HFFc6 (cell line): Measurements from ENCODE around the gene GRAMD4. TPM values are rescaled to one million over a fixed set of nuclear protein-coding genes. Genes with fewer than 3 reads are reported as not detected.

ENCODE experiments used
- DNase-seq: peaks from one replicate; pipeline ENCODE4 v3.0.0-alpha.2; 2018
- H3K27ac Mint-ChIP-seq: 2 replicates; pipeline ENCODE4 v1.8.0; 2020; ENCODE audit warnings: mild to moderate bottlenecking, mixed read lengths
- H3K27me3 Mint-ChIP-seq: 2 replicates; pipeline ENCODE4 v1.8.0; 2021; ENCODE audit warnings: mild to moderate bottlenecking, moderate library complexity, mixed read lengths; ENCODE audit not compliant: insufficient read depth
- H3K36me3 Mint-ChIP-seq: 2 replicates; pipeline ENCODE4 v1.8.0; 2021; ENCODE audit warnings: low read depth, mixed read lengths
- H3K4me1 Mint-ChIP-seq: 2 replicates; pipeline ENCODE4 v1.8.0; 2020; ENCODE audit warnings: low read depth, mixed read lengths
- H3K4me3 Mint-ChIP-seq: 2 replicates; pipeline ENCODE4 v1.8.0; 2020; ENCODE audit warnings: mild to moderate bottlenecking, moderate library complexity, mixed read lengths
- H3K9me3 Mint-ChIP-seq: 2 replicates; pipeline ENCODE4 v1.8.0; 2020; ENCODE audit warnings: mild to moderate bottlenecking, mixed read lengths
- total RNA-seq, 6 experiments: library from RNA; stranded (reverse); fragmentation: NEBNext Ultra II Directional; extraction: Animal tissue kit (Norgen Biotek cat#: 25700); gene quantifications; 2 replicates in 1 of 6; 3 replicates in 5 of 6; pipeline ENCODE4 v1.2.3, GENCODE V29; 2021
- TF ChIP-seq, protein P1 (sequence below): fragments of 200-600 bp; sonication (generic); IDR thresholded peaks from 2 replicates; pipeline ENCODE4 v1.5.0; 2021; ENCODE audit warnings: antibody characterized with exemption, mild to moderate bottlenecking

The GRAMD4 gene
- total RNA-seq, 6 experiments from 2014 or later, result 6.8 to 16.3 (median 9.5) TPM

DNA sequence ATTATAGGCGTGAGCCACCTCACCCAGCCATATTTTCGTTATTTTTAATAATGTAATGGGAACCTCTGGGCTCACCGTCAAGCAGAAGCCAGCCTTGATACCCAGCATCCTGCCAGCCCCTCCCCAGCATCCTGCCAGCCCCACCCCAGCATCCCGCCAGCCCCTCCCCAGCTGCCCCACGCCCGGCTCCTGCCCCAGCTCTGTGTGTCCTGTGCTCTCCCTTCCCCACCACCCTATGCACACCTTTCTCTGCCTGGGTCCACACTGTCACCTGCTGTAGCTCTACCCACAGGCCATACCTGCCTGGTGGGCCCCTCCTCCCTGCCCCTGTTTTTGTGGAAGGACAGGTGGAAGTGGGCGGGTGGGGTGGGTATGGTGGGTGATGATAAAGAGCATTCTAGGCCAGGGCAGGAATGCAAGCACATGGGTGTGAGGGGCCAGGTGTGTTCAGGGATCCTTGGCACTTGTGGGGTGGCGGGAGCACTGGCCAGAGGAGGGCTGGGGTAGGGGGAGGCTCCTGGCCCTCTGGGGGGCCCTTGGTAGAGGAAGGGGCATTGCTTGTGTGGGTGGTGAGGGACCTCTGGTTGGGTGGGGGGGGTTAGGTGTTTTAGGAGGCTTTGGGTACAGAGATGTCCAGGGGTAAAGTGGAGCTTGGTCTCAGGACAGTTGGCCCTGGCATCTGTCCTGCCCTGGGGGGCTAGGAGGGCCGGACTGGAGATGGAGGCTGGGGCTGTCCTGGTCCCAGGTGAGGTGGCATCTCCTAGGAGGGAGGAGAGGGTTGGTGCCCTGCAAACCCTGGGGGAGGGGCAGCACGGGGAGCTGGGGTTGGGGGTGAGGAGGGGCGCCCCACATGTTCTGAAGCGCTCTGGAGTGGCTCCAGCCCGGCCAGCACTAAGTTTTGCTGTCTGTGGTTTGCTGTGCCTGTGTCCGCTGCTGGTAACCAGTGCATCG, 25.9 kb upstream of the GRAMD4 start:
- H3K9me3 Mint-ChIP-seq, result no peaks in the 10 kb centered on the region
- H3K27ac Mint-ChIP-seq, result no peak overlapping the region
- no peaks in the 10 kb centered on the region for H3K36me3 Mint-ChIP-seq
- no peak for DNase-seq
- H3K4me1 Mint-ChIP-seq, result peaks cover 15% of the 10 kb centered on the region
- H3K27me3 Mint-ChIP-seq, result peaks cover 6% of the 10 kb centered on the region
- no peak overlapping the region for H3K4me3 Mint-ChIP-seq
- TF ChIP-seq, protein P1, sequence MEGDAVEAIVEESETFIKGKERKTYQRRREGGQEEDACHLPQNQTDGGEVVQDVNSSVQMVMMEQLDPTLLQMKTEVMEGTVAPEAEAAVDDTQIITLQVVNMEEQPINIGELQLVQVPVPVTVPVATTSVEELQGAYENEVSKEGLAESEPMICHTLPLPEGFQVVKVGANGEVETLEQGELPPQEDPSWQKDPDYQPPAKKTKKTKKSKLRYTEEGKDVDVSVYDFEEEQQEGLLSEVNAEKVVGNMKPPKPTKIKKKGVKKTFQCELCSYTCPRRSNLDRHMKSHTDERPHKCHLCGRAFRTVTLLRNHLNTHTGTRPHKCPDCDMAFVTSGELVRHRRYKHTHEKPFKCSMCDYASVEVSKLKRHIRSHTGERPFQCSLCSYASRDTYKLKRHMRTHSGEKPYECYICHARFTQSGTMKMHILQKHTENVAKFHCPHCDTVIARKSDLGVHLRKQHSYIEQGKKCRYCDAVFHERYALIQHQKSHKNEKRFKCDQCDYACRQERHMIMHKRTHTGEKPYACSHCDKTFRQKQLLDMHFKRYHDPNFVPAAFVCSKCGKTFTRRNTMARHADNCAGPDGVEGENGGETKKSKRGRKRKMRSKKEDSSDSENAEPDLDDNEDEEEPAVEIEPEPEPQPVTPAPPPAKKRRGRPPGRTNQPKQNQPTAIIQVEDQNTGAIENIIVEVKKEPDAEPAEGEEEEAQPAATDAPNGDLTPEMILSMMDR, result no peak

DNA sequence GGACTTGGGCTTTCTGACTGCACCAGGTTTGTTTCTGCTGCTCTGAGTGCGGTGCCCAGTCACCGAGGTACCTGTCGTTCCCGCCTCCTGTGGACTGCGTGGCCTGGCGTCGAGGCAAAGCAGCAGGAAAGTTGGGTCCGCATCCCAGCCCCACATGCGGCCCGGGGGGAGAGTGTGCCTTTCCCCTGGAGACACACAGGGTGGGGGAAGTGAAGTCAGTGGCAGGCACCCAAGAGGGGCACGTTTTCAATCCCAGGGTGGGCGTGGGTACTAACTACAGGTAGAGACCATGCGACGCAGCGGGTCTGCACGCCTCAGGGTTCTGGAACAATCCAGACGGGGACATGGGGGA, 25.3 kb upstream of the GRAMD4 start:
- no peak for DNase-seq
- TF ChIP-seq, protein P1, result no peak
- Mint-ChIP-seq H3K27me3 (peaks cover 6% of the 10 kb centered on the region), H3K9me3 (no peaks in the 10 kb centered on the region), H3K36me3 (no peaks in the 10 kb centered on the region), H3K4me3 (no peak overlapping the region), H3K27ac (no peak overlapping the region), H3K4me1 (peaks cover 15% of the 10 kb centered on the region)

DNA sequence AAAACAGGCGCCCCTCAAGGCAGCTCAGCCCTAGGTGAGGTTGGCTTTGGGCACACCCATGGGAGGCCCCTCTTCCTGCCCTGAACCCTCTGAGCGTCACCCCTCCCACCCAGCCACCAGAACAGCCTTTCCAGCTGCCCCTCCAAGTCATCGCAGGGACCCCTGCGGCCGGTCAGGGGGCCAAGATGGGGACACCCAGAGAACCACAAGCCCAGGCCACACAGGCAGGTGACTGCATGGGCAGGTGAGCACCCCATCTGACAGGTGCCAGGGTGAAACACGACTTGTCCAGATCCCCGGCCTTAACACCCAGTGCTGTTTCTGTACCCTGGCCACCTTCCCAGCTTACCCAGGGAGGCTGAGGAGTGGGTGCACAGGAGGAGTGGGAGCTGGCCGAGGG, 24.6 kb upstream of the GRAMD4 start:
- H3K9me3 Mint-ChIP-seq, result no peaks in the 10 kb centered on the region
- DNase-seq, result no peak
- TF ChIP-seq, protein P1, result no peak
- H3K27ac Mint-ChIP-seq, result no peak overlapping the region
- H3K4me1 Mint-ChIP-seq, result peaks cover 15% of the 10 kb centered on the region
- no peaks in the 10 kb centered on the region for H3K36me3 Mint-ChIP-seq
- H3K4me3 Mint-ChIP-seq, result no peak overlapping the region
- peaks cover 8% of the 10 kb centered on the region for H3K27me3 Mint-ChIP-seq

DNA sequence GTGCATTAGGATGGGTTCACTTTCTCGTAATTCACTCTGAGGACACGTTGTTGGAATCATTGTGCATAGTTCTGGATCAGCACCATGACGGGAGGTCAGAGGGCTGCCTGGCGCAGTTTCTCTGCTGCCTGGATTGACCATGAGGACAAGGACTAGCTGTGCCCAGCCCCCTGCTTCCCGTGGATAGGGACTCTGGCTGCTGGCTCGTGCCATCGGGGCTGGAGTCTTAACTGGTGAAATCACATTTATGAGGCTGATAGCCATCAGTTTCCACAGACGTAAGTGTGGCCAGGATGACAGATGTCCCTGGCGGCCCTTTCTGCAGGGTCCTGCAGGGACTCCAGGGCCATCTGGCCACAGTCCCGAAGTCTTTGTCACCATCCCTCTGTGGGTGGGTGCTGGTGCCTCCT, 24.1 kb upstream of the GRAMD4 start:
- peak; percentile 33 for DNase-seq
- TF ChIP-seq, protein P1, result no peak
- no peaks in the 10 kb centered on the region for H3K36me3 Mint-ChIP-seq
- H3K9me3 Mint-ChIP-seq, result no peaks in the 10 kb centered on the region
- no peak overlapping the region; the same call in 1 of the 2 replicates for H3K27ac Mint-ChIP-seq
- H3K4me1 Mint-ChIP-seq, result peaks cover 15% of the 10 kb centered on the region
- no peak overlapping the region for H3K4me3 Mint-ChIP-seq
- peaks cover 8% of the 10 kb centered on the region for H3K27me3 Mint-ChIP-seq

DNA sequence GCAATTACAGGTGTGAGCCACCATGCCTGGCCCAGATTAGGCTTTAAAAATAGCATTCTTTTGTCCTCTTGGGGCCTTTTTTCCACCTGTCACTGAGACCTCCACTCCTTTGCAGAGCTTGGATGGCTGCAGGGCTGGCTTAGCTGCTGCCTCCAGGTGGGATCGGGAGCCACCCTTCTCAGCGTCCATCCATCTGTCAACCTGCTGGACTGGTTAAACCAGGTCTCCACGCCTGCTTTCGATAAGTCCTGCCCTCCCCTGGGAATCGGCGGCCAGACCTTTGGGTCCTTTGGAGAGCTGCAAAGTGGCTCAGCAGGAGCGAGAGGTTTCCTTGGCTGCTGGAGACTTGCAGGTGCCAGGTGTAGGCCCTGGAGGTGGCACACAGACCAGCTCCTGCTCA, 23.4 kb upstream of the GRAMD4 start:
- H3K4me3 Mint-ChIP-seq, result no peak overlapping the region
- DNase-seq, result no peak

More for the DNA sequence above, 23.4 kb upstream of the GRAMD4 start:
- H3K27ac Mint-ChIP-seq, result no peak overlapping the region
- H3K4me1 Mint-ChIP-seq, result peaks cover 15% of the 10 kb centered on the region
- H3K36me3 Mint-ChIP-seq, result no peaks in the 10 kb centered on the region
- peaks cover 8% of the 10 kb centered on the region for H3K27me3 Mint-ChIP-seq
- H3K9me3 Mint-ChIP-seq, result no peaks in the 10 kb centered on the region
- TF ChIP-seq, protein P1, result no peak
